Articular chondrocyte of knee joint (primary cell): ENCODE results near the gene CCDC59. TPM values are rescaled to one million over a fixed set of nuclear protein-coding genes. Genes with fewer than 3 reads are reported as not detected.

ENCODE experiments used
- total RNA-seq: library from RNA; depleted of rRNA; stranded (reverse); fragments of >200 nt; gene quantifications from 2 replicates; pipeline ENCODE4 v1.2.3, GENCODE V29; 2012

The CCDC59 gene, protein sequence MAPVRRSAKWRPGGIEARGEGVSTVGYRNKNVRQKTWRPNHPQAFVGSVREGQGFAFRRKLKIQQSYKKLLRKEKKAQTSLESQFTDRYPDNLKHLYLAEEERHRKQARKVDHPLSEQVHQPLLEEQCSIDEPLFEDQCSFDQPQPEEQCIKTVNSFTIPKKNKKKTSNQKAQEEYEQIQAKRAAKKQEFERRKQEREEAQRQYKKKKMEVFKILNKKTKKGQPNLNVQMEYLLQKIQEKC
- 48.0 and 52.8 TPM in 2 replicates for total RNA-seq

DNA sequence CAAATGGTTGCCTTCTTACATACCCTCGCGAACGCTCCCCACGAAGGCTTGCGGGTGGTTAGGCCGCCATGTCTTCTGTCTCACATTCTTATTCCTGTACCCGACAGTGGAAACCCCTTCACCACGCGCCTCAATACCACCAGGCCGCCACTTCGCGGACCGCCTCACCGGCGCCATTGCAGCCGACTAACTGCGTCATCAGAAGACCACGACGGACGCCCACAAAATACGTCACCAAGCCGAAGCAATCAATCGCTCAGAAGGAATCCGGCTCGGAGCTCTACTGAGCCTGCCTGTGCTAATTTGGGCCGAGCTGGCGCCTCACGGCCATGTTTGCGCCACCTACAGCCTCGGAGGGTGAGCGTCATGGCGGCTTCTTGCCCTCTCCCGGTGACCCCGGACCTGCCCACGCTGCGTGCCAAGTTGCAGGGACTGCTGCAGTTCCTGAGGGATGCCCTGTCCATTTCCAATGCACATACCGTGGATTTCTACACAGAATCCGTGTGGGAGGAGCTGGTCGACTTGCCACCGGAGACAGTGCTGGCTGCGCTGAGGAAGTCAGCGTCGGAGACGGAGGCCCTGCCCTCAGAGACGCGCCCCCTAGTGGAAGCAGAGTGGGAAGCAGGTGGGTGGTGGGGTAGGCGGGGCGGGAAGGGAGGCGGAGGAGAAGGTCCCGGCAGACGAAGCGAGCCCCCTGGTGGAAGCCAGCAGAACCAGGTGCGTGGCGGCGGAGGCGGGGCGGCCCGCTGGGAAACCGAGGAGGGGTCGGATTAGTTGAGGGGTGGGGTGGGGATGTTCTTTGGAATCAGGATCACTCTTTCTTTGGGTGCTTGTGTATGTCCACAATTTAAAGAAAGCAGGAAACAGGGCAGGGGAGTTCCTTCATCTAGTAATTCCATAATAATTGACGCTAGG lies at the start of gene CCDC59, which contains the start of gene METTL25:
TSS of gene CCDC59 (minus strand) at position 188 of the 915 bp plus-strand sequence. CDS start at position 177, 11 bp downstream.
TSS of gene METTL25 (plus strand) at position 330 of the 915 bp plus-strand sequence. CDS start at position 367, 37 bp downstream.

Other genes with a start within 250 kb of the CCDC59 start
- 21.7 and 22.2 TPM in 2 replicates for gene METTL25, start 142 bp upstream of the CCDC59 start, total RNA-seq